Gastrocnemius medialis (tissue), 4 donors: Measurements from ENCODE around the gene DPEP3. TPM values are rescaled to one million over a fixed set of nuclear protein-coding genes. Genes with fewer than 3 reads are reported as not detected.

ENCODE experiments used
- ATAC-seq, 2 donors: fragments of 150-250 bp; one replicate each; pipeline ENCODE4 v1.9.1; 2016
- DNase-seq, 2 donors: peaks; one replicate each; pipeline ENCODE4 v3.0.0-alpha.2; 2019
- H3K27ac ChIP-seq, 4 donors: fragments of 200-600 bp; sonication (generic); 1 replicate in 1 of 4; 2 replicates in 3 of 4; pipeline ENCODE4 v1.5.1; 2016 to 2018; ENCODE audit warnings: mild to moderate bottlenecking in 2 of 4, moderate library complexity in 1 of 4
- H3K27me3 ChIP-seq, 3 donors: fragments of 200-600 bp; sonication (generic) in 2 of 3; 1 replicate in 1 of 3; 2 replicates in 2 of 3; pipeline versions ENCODE4 v1.5.1 to v1.6.0; 2016 to 2019; ENCODE audit warnings: mild to moderate bottlenecking in 1 of 3, moderate library complexity in 1 of 3
- H3K36me3 ChIP-seq, 2 donors: fragments of 200-600 bp; sonication (generic) in 1 of 2; one replicate each; pipeline ENCODE4 v1.5.1; 2017 to 2018
- H3K4me1 ChIP-seq, 2 donors: fragments of 200-600 bp; sonication (generic) in 1 of 2; one replicate each; pipeline ENCODE4 v1.5.1; 2016 to 2017; ENCODE audit warnings: mild to moderate bottlenecking in 2 of 2
- H3K4me3 ChIP-seq, 4 donors: fragments of 200-600 bp; sonication (generic) in 3 of 4; 1 replicate in 1 of 4; 2 replicates in 3 of 4; pipeline ENCODE4 v1.5.1; 2016 to 2019; ENCODE audit warnings: mild to moderate bottlenecking in 2 of 4
- H3K9me3 ChIP-seq, 3 donors: fragments of 200-600 bp; sonication (generic) in 2 of 3; 1 replicate in 1 of 3; 2 replicates in 2 of 3; pipeline ENCODE4 v1.5.1; 2016 to 2019
- POLR2A ChIP-seq, 2 donors: fragments of 450-650 bp; IDR thresholded peaks; one replicate each; pipeline ENCODE4 v1.6.1; 2017; ENCODE audit warnings: antibody characterized with exemption in 2 of 2, mild to moderate bottlenecking in 2 of 2, moderate library complexity in 2 of 2
- in situ Hi-C, 4 donors: fragments of 200-750 bp; cut with MboI; loops; one replicate each; pipeline versions ENCODE4 v1.15.0 to v1.8.0; 2017; ENCODE audit warnings: low sequenced_read_pairs in 4 of 4
- intact Hi-C: fragments of 100-400 bp; cut with DNase I; formaldehyde crosslinking; loops from one replicate; pipeline ENCODE4 v1.15.1; 2023; ENCODE audit warnings: low total_unique reads
- total RNA-seq, 4 donors: library from RNA; depleted of rRNA; stranded (reverse); fragments of >200 nt; gene quantifications; one replicate each; pipeline versions ENCODE4 v1.1.0 to v1.2.3, GENCODE V29; 2016
- TF ChIP-seq, protein P1 (sequence below), 5 experiments: fragments of 450-650 bp in 3 of 5; fragments of 200-600 bp in 2 of 5; sonication (generic) in 2 of 5; IDR thresholded peaks in 4 of 5; conservative IDR thresholded peaks in 1 of 5; 1 replicate in 4 of 5; 2 replicates in 1 of 5; pipeline ENCODE4 v1.5.1; 2016 to 2019; ENCODE audit warnings: antibody characterized with exemption in 5 of 5, mild to moderate bottlenecking in 3 of 5, moderate library complexity in 3 of 5

DPEP3 gene
- total RNA-seq, 4 donors from 2014 or later = not detected

DNA sequence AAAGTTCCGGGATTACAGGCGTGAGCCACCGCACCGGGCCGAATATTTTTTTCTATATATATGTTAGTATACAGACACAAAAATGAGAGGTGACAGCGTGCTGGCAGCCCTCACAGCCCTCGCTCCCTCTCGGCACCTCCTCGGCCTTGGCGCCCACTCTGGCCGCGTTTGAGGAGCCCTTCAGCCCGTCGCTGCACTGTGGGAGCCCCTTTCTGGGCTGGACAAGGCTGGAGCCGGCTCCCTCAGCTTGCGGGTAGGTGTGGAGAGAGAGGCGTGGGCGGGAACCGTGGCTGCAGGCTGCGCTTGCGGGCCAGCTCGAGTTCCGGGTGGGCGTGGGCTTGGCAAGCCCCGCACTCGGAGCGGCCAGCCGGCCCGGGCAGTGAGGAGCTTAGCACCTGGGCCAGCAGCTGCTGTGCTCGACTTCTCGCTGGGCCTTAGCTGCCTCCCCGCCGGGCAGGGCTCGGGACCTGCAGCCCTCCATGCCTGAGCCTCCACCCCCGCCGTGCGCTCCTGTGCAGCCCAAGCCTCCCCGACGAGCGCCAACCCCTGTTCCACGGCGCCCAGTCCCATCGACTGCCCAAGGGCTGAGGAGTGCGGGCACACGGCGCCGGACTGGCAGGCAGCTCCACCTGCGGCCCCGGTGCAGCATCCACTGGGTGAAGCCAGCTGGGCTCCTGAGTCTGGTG is 1.9 kb upstream of the DPEP3 start:
- no peak for TF ChIP-seq POLR2A (IDR thresholded peaks at IDR 0.05)
- TF ChIP-seq, protein P1, sequence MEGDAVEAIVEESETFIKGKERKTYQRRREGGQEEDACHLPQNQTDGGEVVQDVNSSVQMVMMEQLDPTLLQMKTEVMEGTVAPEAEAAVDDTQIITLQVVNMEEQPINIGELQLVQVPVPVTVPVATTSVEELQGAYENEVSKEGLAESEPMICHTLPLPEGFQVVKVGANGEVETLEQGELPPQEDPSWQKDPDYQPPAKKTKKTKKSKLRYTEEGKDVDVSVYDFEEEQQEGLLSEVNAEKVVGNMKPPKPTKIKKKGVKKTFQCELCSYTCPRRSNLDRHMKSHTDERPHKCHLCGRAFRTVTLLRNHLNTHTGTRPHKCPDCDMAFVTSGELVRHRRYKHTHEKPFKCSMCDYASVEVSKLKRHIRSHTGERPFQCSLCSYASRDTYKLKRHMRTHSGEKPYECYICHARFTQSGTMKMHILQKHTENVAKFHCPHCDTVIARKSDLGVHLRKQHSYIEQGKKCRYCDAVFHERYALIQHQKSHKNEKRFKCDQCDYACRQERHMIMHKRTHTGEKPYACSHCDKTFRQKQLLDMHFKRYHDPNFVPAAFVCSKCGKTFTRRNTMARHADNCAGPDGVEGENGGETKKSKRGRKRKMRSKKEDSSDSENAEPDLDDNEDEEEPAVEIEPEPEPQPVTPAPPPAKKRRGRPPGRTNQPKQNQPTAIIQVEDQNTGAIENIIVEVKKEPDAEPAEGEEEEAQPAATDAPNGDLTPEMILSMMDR (IDR thresholded peaks at IDR 0.05 in 4 of 5, conservative IDR thresholded peaks at IDR 0.05 in 1 of 5) = no peak
- intact Hi-C loops = no loop called here
- in situ Hi-C loops = no loop called here

DNA sequence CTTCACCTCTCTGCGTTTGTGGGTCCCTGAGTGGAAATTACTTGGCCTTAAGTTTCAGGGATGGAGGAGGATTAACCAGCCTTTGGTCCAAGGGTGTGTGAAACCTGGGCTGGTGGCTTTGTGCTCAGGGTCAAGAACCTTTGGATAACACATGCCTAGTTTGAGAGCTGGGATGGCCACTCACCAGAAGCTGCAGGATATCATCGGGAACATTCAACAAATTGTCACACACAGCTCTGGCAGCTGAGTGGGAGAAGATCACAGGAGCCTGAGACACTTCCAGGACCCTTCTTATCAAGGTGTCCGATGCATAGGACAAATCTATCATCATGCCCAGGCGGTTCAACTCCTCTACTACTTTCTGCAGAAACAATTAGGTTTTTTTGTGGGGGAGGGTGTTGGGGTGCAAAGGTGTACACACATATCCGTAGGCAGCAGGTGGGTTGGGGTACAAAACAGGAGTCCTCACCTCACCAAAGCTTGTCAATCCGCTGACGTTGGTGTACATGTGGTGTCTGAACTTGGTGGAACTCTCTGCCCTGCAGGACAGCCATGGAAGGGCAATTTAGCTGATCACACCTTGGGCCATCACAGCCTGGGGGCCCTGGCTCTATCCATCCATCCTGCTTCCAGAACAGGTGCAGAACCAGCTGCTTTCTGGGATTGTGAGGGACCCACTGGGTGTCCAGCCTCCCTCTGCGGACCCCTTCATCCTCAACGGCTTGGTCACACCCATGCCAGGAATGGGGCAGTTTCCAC is 2.7 kb downstream of the DPEP3 start:
- Histone ChIP-seq H3K4me1 (no peaks in the 10 kb centered on the region), H3K4me3 (no peak overlapping the region), H3K9me3 (no peaks in the 10 kb centered on the region), H3K36me3 (no peaks in the 10 kb centered on the region), H3K27ac (no peak overlapping the region), H3K27me3 (no peaks in the 10 kb centered on the region)
- ATAC-seq (no peak), DNase-seq (no peak)
- intact Hi-C loops = no loop called here
- TF ChIP-seq, protein P1 (IDR thresholded peaks at IDR 0.05 in 4 of 5, conservative IDR thresholded peaks at IDR 0.05 in 1 of 5) = no peak
- TF ChIP-seq POLR2A (IDR thresholded peaks at IDR 0.05) = no peak
- in situ Hi-C loops = no loop called here

More for the DNA sequence above, 1.9 kb upstream of the DPEP3 start:
- Histone ChIP-seq H3K27me3 (no peaks in the 10 kb centered on the region), H3K4me1 (peaks cover 32% of the 10 kb centered on the region in 2 donors), H3K36me3 (no peaks in the 10 kb centered on the region), H3K4me3 (no peak overlapping the region), H3K9me3 (no peaks in the 10 kb centered on the region), H3K27ac (no peak overlapping the region)
- DNase-seq = no peak
- no peak for ATAC-seq

DNA sequence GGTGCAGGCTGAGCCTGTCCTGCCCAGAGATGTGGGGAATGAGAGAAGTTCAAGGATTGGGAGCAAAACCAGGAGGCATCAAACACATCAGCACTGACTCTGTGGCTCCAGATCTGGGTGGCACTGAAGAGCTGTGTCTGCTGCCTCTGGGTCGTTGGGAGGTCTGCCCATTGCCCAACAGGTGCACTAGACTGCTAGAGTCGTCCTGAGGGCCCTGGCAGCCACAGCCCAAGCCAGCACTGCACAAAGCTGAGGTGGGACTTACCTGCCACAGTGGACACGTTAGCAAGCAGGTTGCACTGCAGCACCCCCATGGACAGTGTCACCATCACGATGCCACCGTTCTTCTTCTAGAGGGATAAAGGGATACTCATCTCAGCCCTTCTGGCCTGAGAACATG is 3.3 kb downstream of the DPEP3 start:
- no peak for DNase-seq
- Histone ChIP-seq H3K27ac (no peak overlapping the region), H3K9me3 (no peaks in the 10 kb centered on the region), H3K36me3 (no peaks in the 10 kb centered on the region), H3K27me3 (no peaks in the 10 kb centered on the region), H3K4me1 (no peaks in the 10 kb centered on the region), H3K4me3 (no peak overlapping the region)
- ATAC-seq = no peak
- in situ Hi-C loops = no loop called here
- intact Hi-C loops = no loop called here
- TF ChIP-seq, protein P1 (IDR thresholded peaks at IDR 0.05 in 4 of 5, conservative IDR thresholded peaks at IDR 0.05 in 1 of 5) = no peak
- no peak for TF ChIP-seq POLR2A (IDR thresholded peaks at IDR 0.05)

DNA sequence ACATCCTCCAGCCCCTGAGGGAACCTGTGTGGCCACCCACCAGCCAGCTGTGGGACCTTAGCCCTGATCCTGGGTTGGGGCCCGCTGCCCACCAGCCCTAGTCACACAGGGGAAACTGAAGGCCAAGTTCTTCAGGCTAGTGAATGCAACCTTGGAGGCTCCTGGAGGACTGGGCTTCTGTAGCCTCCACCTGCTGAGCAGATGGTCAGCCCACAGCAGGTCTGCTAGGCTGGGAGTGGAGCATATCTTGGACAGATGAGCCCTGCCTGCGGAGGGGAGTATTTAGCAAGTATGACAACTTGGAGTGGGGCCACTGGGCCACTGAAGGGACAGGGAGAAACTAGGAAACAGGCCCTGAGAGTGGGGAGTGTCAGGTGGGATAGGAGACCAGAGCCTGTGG is 4.1 kb downstream of the DPEP3 start:
- Histone ChIP-seq H3K4me3 (no peak overlapping the region), H3K27ac (no peak overlapping the region), H3K36me3 (no peaks in the 10 kb centered on the region), H3K9me3 (no peaks in the 10 kb centered on the region), H3K27me3 (no peaks in the 10 kb centered on the region), H3K4me1 (no peaks in the 10 kb centered on the region)
- TF ChIP-seq POLR2A (IDR thresholded peaks at IDR 0.05) = no peak
- TF ChIP-seq, protein P1 (IDR thresholded peaks at IDR 0.05 in 4 of 5, conservative IDR thresholded peaks at IDR 0.05 in 1 of 5) = no peak
- ATAC-seq (no peak), DNase-seq (no peak)
- intact Hi-C loops = no loop called here
- in situ Hi-C loops = no loop called here
